ENCODE data around the gene ATP4B. TPM values are rescaled to one million over a fixed set of nuclear protein-coding genes. Genes with fewer than 3 reads are reported as not detected.

The ATP4B gene
- total and polyA plus RNA-seq, 2 of the 8 experiments (the other 6 are each of a cell fraction or from before 2014, with no cell fraction given), result 0.05 TPM; not detected in 1

DNA sequence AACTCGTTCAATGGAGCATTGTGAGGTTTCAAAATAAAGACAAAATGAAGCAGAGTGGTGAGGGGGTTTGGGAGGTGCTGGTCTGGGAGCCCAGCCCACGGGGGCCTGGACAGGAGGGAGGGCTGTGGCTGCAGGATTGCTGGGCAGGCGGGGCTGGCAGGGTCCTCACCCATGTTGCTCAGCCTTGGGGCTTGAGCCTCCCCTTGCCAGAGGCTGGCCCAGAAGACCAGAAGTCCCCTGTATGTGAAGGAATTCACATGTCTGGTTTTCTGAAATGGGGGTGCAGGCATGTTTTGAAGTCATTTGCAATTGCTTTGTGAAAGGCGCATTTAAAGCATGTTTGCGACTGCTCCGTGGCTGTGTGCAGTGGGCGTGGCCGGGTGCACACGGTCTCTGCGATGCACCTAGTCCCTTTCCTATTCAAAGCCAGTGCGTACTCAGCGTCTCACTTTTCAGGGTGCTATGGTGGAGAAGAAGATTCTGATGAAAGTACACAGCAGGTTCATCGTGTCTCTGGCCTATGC, 11.3 kb upstream of the ATP4B start:
- Histone ChIP-seq H2BK5ac (ENCODE audit: low read depth, low read length) (no peak overlapping the region), H2BK20ac (ENCODE audit: low read length) (no peak overlapping the region), H4K20me1 (replicated peaks in 1 of 2; ENCODE audit: control insufficient read depth in 1 of 2, insufficient read depth in 2 of 2, low read length in 2 of 2) (peaks cover 0 to 5% of the 10 kb centered on the region in 2 experiments), H3K23me2 (ENCODE audit: low read depth, low read length) (peaks cover 5% of the 10 kb centered on the region; the same call in 1 of the 2 replicates), H3K27me3 (replicated peaks in 1 of 4; ENCODE audit: control insufficient read depth in 3 of 4, extremely low read depth in 1 of 4, insufficient read depth in 3 of 4, low read length in 3 of 4) (no peaks in the 10 kb centered on the region), H3K4me2 (ENCODE audit: insufficient read depth in 1 of 2, low read depth in 2 of 2, low read length in 2 of 2) (no peak overlapping the region), H3K14ac (ENCODE audit: insufficient read length) (no peak overlapping the region), H3K56ac (replicated peaks; ENCODE audit: insufficient read length, low read depth, low read length) (no peak overlapping the region), H3K4me1 (replicated peaks in 1 of 4; ENCODE audit: control insufficient read depth in 3 of 4, insufficient read depth in 4 of 4, low read length in 3 of 4) (peaks cover 0 to 2% (median 0%) of the 10 kb centered on the region in 4 experiments; a peak in 2 of 7 replicates), H3K9me3 (ENCODE audit: insufficient read depth in 2 of 2, low read depth in 1 of 2, low read length in 1 of 2) (no peaks in the 10 kb centered on the region), H3K79me1 (ENCODE audit: low read depth, low read length) (no peaks in the 10 kb centered on the region), H4K8ac (ENCODE audit: extremely low read depth, insufficient read depth, low read length) (no peak overlapping the region; the same call in 1 of the 2 replicates), H2AK5ac (ENCODE audit: low read depth, low read length) (no peak overlapping the region), H2AFZ (ENCODE audit: low read length) (no peak overlapping the region), H3K9ac (replicated peaks in 1 of 4; ENCODE audit: extremely low read depth in 1 of 4, low read depth in 3 of 4, low read length in 3 of 4) (no peak overlapping the region), H4K91ac (replicated peaks; ENCODE audit: insufficient read length, low read length) (no peak overlapping the region), H3K79me2 (ENCODE audit: control insufficient read depth in 1 of 2, insufficient read depth in 2 of 2, low read length in 2 of 2) (no peaks in the 10 kb centered on the region), H3K4ac (replicated peaks; ENCODE audit: insufficient read length, low read depth, low read length) (no peak overlapping the region), H2BK15ac (ENCODE audit: low read length) (no peak overlapping the region), H3K36me3 (ENCODE audit: control insufficient read depth in 2 of 4, insufficient read depth in 4 of 4, low read length in 3 of 4) (no peaks in the 10 kb centered on the region; a peak in 1 of 8 replicates), H3K23ac (ENCODE audit: insufficient read length) (no peak overlapping the region), H2BK12ac (ENCODE audit: low read depth, low read length) (no peak overlapping the region), H3K27ac (ENCODE audit: low read depth, low read length) (no peak overlapping the region), H3K18ac (ENCODE audit: extremely low read depth, low read length) (no peak overlapping the region), H4K5ac (ENCODE audit: insufficient read length, low read depth, low read length) (no peak overlapping the region), H3K4me3 (ENCODE audit: extremely low read depth in 1 of 4, insufficient read depth in 2 of 4, low read depth in 3 of 4, low read length in 4 of 4) (no peak overlapping the region), H2BK120ac (replicated peaks; ENCODE audit: low read depth, low read length) (no peak overlapping the region)
- 89% methylated on average over 13 of the region's 13 CpGs; no CpG with 5 or more reads in 1 of the 2 experiments for WGBS, 2 experiments (ENCODE audit: extremely low coverage in 1 of 2, insufficient coverage in 1 of 2, insufficient read length in 1 of 2, insufficient replicate concordance in 2 of 2, low coverage in 1 of 2, low lambda C conversion rate in 2 of 2, missing lambda C conversion rate in 1 of 2)
- DNase-seq (ENCODE audit: low read depth in 1 of 2, low spot score in 2 of 2) (no peak), FAIRE-seq (no peak)
- ChIA-PET CTCF (ENCODE audit: partially characterized antibody) (interaction anchor here (3.7 kb wide), 1 partner anchor 55 kb away, joined by 19 read pairs; no protein-coding TSS in a partner anchor), POLR2A (ENCODE audit: partially characterized antibody) (no interaction called here)
- no peak for TF ChIP-seq KDM1A (IDR thresholded peaks at IDR 0.05; ENCODE audit: borderline replicate concordance, low read length)
- TF ChIP-seq TBP (IDR thresholded peaks at IDR 0.05; ENCODE audit: low read depth, low read length), result no peak

All from H1 (cell line).